ENCODE results near the gene NEIL3. TPM values are rescaled to one million over a fixed set of nuclear protein-coding genes. Genes with fewer than 3 reads are reported as not detected.

NEIL3 gene
- total RNA-seq, 1 donor from 2014 or later: not detected

Other genes starting within 250 kb of the NEIL3 start
- gene AGA, start 132.6 kb downstream of the NEIL3 start, total RNA-seq: 27.5 TPM